DMS153 treated with DMSO at 0.1 percent for 48 hours (cell line): ENCODE measurements around the gene SCN7A.
"Not testable (repeated sequence)": the region's sequence is repeated elsewhere in the genome, so short reads cannot be mapped to it uniquely, and the experiment has no call there.

Experiments used
- DNase-seq: peaks from one replicate; lab custom pipeline; 2025; ENCODE audit not compliant: unreplicated experiment; lab: John Stamatoyannopoulos, UW

SCN7A gene

DNA sequence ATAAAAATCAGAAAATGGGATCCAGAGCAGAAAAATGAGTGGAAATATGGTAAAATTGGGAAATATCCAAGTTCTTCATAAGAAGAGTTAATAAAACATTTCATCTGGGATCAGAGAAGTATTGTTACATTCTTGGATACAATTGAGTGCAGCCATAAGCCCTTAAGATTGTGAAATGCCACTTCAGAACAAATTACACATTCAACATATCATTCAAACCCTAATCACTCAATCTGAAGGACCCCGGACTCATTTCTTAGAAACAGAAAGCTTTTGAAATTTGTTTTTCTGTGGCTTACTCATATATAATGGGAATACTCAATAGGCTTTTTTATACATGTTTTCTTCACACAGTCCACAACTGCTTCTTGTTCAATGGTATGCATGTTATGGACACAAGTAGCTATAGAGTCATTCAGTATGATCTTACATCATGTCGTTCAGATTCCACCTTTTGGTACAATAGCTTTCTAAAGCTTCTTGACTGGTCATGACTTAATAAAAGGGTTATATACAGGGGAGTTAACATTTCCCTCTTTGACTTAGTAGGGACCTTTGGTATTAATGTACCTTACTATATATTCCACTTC is 39.9 kb downstream of the SCN7A start:
- DNase-seq = no peak

DNA sequence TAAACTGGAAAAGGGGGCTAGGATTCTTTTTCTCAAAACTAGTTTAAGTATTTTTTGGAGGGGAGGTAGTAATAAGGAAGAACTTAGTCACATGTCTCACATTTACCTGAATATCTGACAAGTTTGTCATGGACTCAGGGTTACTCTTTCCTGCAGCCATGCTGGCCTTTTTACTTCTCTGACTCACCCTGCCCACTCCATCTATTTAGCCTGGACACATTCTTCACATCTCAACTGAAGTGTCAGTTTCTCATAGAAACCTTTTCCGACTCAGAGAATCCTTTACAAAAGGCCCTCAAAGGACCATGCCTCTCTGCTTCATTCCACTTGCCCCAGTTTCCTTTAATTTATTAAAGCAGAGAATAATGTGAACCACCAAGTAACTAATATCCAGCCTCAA is 42.6 kb downstream of the SCN7A start:
- DNase-seq = no peak

GRCh38 chr2:166449439-166449838 is 44.6 kb downstream of the SCN7A start:
- no peak for DNase-seq

DNA sequence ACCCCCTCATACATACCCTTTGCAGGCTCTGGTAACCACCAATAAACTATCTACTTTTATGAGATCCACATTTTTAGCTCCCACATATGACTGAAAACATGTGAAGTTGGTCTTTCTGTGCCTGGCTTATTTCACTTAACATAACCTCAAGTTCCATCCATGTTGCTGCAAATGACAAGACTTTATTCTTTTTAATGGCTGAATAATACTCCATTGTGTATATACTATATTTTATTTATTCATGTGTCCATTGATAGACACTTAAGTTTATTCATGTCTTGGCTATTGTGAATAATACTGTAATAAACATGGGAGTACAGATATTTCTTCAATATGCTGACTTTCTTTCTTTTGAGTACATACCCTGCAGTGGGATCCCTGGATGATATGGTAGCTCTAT is 45.9 kb downstream of the SCN7A start:
- DNase-seq = no peak

DNA sequence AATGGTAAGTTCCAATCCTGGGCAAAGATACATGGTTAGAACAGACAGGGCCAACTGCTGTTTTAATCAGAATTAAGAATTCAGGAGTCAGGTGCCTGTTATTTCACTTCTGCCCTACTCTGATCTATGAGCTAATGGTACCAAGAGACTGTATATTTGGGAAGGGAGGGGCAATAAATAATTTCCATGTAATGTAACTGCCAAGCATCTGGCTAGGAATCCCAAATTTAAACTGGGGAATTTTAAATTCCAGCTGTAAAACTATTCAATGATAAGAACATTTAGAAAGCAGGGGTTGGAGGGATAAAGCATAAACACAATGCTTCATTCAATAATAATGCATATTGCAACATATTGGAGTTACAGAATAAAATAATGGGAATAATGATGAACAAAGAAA is 49.7 kb downstream of the SCN7A start:
- no peak for DNase-seq

DNA sequence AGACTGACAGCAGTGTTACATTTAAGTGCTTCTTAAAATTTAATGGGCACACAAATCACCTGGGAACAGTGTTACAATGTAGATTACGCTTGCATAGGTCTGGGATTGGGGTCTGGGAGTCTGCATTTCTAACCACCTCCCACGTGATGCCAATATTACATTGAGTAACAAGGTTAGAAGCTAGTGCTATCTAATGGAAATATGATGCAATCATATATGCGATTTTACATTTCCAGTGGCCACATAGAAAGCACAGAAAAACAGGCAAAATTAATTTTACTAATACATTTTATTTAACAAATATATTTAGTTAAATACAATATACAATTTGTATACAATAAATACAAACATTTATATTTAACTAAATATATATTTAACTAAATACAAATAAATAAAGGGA is 53.7 kb downstream of the SCN7A start:
- no peak for DNase-seq

GRCh38 chr2:166439078-166439477 is 55.0 kb downstream of the SCN7A start:
- no peak for DNase-seq

DNA sequence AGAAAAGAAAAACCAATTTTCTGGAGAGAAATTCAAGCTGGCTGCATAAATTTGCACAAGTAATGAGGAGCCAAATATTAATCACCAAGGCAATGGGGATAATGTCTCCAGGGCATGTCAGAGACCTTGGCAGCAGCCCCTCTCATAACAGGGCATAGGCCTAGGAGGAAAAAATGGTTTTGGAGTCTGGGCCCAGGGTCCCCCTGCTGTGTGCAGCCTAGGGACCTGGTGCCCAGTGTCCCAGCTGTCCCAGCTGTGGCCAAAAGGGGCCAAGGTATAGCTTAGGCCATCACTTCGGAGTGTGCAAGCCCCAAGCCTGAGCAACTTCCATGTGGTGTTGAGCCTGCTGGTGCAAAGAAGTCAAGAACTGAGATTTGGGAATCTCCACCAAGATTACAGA is 57.1 kb downstream of the SCN7A start:
- DNase-seq = no peak

DNA sequence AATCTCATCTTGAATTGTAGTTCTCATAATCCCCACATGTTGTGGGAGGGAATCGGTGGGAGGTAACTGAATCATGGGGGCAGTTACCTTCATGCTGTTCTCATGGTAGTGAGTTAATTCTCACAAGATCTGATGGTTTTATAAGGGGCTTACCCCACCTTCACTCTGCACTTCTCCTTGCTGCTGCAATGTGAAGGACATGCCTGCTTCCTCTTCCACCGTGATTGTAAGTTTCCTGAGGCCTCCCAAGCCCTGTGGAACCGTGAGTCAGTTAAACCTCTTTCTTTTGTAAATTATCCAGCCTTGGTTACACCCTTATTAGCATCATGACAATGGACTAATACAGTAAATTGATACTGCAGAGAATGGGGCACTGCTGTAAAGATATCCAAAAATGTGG is 57.9 kb downstream of the SCN7A start:
- no peak for DNase-seq

DNA sequence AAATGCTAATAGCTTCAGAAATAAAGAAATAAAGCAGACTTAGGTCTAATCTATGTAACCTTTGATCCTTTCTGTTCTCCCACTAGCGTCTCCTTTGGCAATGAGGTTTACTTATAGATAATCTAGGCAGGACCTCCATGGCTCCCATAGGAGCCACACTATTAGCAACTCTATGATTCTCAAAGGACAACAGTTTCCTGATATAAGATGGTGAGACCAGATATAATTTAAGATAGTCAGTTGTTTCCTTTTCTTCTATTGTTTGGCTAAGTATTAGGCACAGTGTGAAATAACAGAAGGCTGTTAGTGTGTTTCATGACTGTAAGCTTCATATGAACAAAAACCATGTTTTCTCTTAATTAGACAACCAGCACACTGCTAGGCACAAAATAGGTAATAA is 59.6 kb downstream of the SCN7A start:
- no peak for DNase-seq

- DNase-seq = no peak
Measured at GRCh38 chr2:166433457-166433856, 60.6 kb downstream of the SCN7A start.

- DNase-seq = no peak
Measured at GRCh38 chr2:166432331-166432730, 61.7 kb downstream of the SCN7A start.

DNA sequence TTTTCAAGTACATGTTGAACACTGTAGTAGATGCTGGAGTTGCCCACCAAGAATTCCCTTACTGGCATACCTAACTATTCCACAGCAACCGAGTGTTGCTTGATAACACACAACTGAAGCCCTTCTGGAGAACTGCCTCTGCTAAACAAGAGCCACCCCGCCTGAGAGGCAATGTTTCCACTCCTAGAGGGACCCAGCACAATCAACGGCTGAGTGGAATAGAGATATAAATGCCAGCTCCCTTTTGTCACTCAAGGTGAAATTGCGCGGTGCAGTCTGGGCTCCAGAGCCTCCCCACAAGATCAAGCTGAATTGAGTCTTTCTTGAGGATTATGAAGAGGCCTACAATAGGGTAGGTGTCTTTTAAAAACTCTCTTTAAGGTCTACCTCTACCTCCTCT is 69.2 kb downstream of the SCN7A start:
- DNase-seq = no peak

DNA sequence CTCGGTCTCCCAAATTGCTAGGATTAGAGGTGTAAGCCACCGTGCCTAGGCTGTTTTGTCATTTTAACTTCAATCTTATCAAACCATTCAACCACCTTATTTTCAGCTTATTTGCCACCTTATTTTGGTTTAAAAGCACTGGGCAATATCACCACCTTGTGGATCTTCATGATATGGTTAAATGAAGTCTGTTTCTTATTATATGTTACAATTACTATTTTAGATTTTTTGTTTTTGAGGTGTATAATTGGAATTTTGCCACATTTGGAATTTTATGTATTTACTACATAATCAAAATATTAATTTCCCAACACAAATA is 74.5 kb downstream of the SCN7A start:
- DNase-seq = no peak

GRCh38 chr2:166418853-166419615 is 75.0 kb downstream of the SCN7A start:
- DNase-seq = no peak

DNA sequence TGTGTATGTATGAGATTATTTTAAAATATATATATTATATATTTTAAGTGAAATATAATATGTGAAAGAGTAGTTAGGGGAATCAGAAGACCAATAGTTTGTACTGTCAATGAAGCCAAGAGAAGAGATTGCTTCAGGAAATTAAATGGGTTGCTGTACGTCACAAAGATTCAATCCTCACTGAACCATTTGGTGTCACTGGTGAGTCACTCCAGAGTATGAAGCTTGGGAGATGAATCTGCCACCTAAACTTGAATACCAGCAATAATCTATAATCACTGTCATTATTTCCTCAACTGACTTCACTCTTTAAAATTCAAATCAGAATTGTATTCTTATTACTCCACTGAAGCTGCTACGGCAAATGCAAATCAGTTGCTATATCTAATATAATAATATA is 76.4 kb downstream of the SCN7A start:
- DNase-seq = no peak

DNA sequence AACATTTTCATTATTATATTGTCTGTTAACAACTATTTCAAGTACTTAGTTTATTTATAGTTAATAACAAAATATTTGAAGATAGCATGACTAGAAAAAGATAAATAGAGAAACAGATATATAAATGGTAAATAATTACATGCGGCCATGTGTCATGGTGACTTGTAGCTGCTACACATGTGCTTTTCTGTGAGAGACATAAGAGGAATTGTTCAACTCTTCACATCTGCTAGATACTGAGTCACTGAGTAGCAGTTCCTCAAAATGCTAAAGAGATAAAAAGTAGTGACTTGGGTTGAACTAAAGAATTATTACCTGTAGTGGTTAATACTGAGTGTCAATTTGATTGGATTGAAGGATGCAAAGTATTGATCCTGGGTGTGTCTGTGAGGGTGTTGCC is 80.8 kb downstream of the SCN7A start:
- no peak for DNase-seq

GRCh38 chr2:166411473-166412230 is 82.4 kb downstream of the SCN7A start:
- no peak for DNase-seq

DNA sequence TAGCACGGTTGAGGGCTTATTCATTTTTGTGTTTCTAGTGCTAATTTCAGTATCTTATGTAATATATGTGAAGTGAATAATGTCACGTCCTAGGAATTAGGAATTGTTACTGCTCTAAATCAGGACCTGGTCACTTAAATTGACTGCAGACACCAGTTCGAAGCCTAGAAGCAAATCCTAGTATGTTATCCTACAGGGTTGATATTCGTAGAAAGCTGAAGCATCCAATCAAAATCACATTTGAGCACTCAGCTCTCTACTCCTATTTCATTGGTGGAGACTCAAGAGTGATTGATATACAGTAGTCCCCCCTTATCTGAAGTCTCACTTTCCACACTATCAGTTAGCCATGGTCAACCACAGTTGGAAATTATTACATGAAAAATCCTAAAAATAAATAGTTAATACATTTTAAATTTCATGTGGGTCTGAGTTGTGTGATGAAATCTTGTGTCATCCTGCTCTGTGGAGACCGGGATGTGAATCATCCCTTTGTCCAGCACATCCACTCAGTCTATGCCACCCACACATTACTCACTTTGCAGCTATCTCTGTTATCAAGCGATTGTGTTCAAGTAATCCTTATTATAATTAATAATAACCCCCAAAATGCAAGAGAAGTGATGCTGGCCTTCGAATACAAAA is 83.1 kb downstream of the SCN7A start:
- DNase-seq = no peak

DNA sequence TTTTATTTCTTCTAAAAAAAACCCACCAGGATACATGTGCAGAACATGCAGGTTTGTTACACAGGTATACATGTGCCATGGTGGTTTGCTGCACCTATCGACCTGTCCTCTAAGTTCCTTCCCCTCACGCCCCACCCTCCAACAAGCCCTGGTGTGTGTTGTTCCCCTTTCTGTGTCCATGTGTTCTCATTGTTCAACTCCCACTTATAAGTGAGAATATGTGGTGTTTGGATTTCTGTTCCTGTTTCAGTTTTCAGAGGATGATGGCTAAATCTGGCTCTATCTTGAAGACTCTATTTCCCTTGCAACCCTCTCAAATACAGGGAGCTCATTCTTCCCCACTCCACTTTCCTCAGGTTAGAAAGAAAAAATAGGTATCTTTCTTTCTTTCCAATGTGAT is 86.3 kb downstream of the SCN7A start:
- DNase-seq = not testable (repeated sequence)

GRCh38 chr2:166406374-166406773 is 87.7 kb downstream of the SCN7A start:
- no peak for DNase-seq

- DNase-seq = no peak
Measured at GRCh38 chr2:166405569-166405926, 88.5 kb downstream of the SCN7A start.
